ENCODE data around the gene KDM6A.

- TF ChIP-seq EZH2 (IDR thresholded peaks at IDR 0.05; ENCODE audit: low read length, missing control alignments) = no peak
- no peak for TF ChIP-seq CTCF (conservative IDR thresholded peaks at IDR 0.05 in 1 of 2, IDR thresholded peaks at IDR 0.05 in 1 of 2; ENCODE audit: low read depth in 1 of 2, low read length in 2 of 2)
These were observed 44.9 kb upstream of the KDM6A start for GRCh38 chrX:44828008-44828605.
